Adipocyte (in vitro differentiated cells): ENCODE data around the gene LSS.
"Not testable (repeated sequence)": the region's sequence is repeated elsewhere in the genome, so short reads cannot be mapped to it uniquely, and the experiment has no call there.

Experiments
- DNase-seq: peaks from one replicate; pipeline ENCODE4 v3.0.0-alpha.2; 2015; ENCODE audit warnings: low read depth
- H3K27me3 ChIP-seq: replicated peaks from 2 replicates; pipeline ENCODE4 v1.7.0; 2013; ENCODE audit warnings: mild to moderate bottlenecking, low read length, moderate library complexity; ENCODE audit not compliant: control insufficient read depth, insufficient read depth
- H3K36me3 ChIP-seq: 2 replicates; pipeline ENCODE4 v1.7.0; 2013; ENCODE audit warnings: low read length, mild to moderate bottlenecking, moderate library complexity; ENCODE audit not compliant: control insufficient read depth, insufficient read depth, severe bottlenecking
- H3K4me1 ChIP-seq: 2 replicates; pipeline ENCODE4 v1.7.0; 2013; ENCODE audit warnings: mild to moderate bottlenecking, low read length, moderate library complexity; ENCODE audit not compliant: control insufficient read depth, insufficient read depth
- H3K4me3 ChIP-seq: 2 replicates; pipeline ENCODE4 v1.7.0; 2013; ENCODE audit warnings: mild to moderate bottlenecking, low read length, moderate library complexity
- H3K9ac ChIP-seq: 2 replicates; pipeline ENCODE4 v1.7.0; 2013; ENCODE audit warnings: mild to moderate bottlenecking, low read length, moderate library complexity
- H3K9me3 ChIP-seq: 2 replicates; pipeline ENCODE4 v1.7.0; 2013; ENCODE audit warnings: mild to moderate bottlenecking, low read length, moderate library complexity; ENCODE audit not compliant: control insufficient read depth

The LSS gene

GRCh38 chr21:46245213-46245915 is 16.8 kb upstream of the LSS start:
- H3K36me3 ChIP-seq: peaks cover 96% of the 10 kb centered on the region
- no peaks in the 10 kb centered on the region for H3K9me3 ChIP-seq
- H3K27me3 ChIP-seq: no peaks in the 10 kb centered on the region
- H3K4me3 ChIP-seq: no peak overlapping the region
- no peak overlapping the region for H3K9ac ChIP-seq
- no peaks in the 10 kb centered on the region for H3K4me1 ChIP-seq
- no peak for DNase-seq

GRCh38 chr21:46244602-46245001 is 16.0 kb upstream of the LSS start:
- Histone ChIP-seq H3K4me3 (no peak overlapping the region), H3K9me3 (no peaks in the 10 kb centered on the region), H3K27me3 (no peaks in the 10 kb centered on the region), H3K4me1 (no peaks in the 10 kb centered on the region), H3K36me3 (peaks cover 96% of the 10 kb centered on the region), H3K9ac (no peak overlapping the region)
- DNase-seq: no peak

- Histone ChIP-seq H3K4me3 (no peak overlapping the region), H3K4me1 (no peaks in the 10 kb centered on the region), H3K27me3 (no peaks in the 10 kb centered on the region), H3K9me3 (no peaks in the 10 kb centered on the region), H3K36me3 (peaks cover 98% of the 10 kb centered on the region), H3K9ac (no peak overlapping the region)
- DNase-seq: no peak
Measured at GRCh38 chr21:46243960-46244361, 15.4 kb upstream of the LSS start.

GRCh38 chr21:46243325-46243724 is 14.8 kb upstream of the LSS start:
- H3K4me3 ChIP-seq: no peak overlapping the region
- no peak for DNase-seq
- no peaks in the 10 kb centered on the region for H3K27me3 ChIP-seq
- H3K4me1 ChIP-seq: no peaks in the 10 kb centered on the region
- H3K9me3 ChIP-seq: no peaks in the 10 kb centered on the region
- peaks cover 98% of the 10 kb centered on the region for H3K36me3 ChIP-seq
- H3K9ac ChIP-seq: no peak overlapping the region

- not testable (repeated sequence) for H3K9ac ChIP-seq, DNase-seq, H3K27me3 ChIP-seq, H3K4me1 ChIP-seq, H3K9me3 ChIP-seq, H3K4me3 ChIP-seq
- peaks cover 95% of the 10 kb centered on the region for H3K36me3 ChIP-seq
Measured at GRCh38 chr21:46241577-46241976, 13.0 kb upstream of the LSS start.

GRCh38 chr21:46239817-46240325 is 11.3 kb upstream of the LSS start:
- Histone ChIP-seq H3K4me1 (no peaks in the 10 kb centered on the region), H3K4me3 (no peak overlapping the region), H3K27me3 (no peaks in the 10 kb centered on the region), H3K9ac (no peak overlapping the region), H3K36me3 (peaks cover 95% of the 10 kb centered on the region), H3K9me3 (no peaks in the 10 kb centered on the region)
- no peak for DNase-seq

- DNase-seq: no peak
- H3K27me3 ChIP-seq: no peaks in the 10 kb centered on the region
- peaks cover 94% of the 10 kb centered on the region for H3K36me3 ChIP-seq
- H3K4me1 ChIP-seq: no peaks in the 10 kb centered on the region
- no peak overlapping the region for H3K4me3 ChIP-seq
- no peak overlapping the region for H3K9ac ChIP-seq
- H3K9me3 ChIP-seq: no peaks in the 10 kb centered on the region
Measured at GRCh38 chr21:46237474-46237873, 8.9 kb upstream of the LSS start.

GRCh38 chr21:46234436-46234950 is 5.9 kb upstream of the LSS start:
- peaks cover 64% of the 10 kb centered on the region for H3K36me3 ChIP-seq
- no peaks in the 10 kb centered on the region for H3K27me3 ChIP-seq
- H3K9me3 ChIP-seq: no peaks in the 10 kb centered on the region
- DNase-seq: no peak
- no peaks in the 10 kb centered on the region for H3K4me1 ChIP-seq
- H3K4me3 ChIP-seq: no peak overlapping the region
- H3K9ac ChIP-seq: no peak overlapping the region

GRCh38 chr21:46229923-46230260 is 1.3 kb upstream of the LSS start:
- peak overlapping the region; percentile 74 for H3K4me3 ChIP-seq
- no peaks in the 10 kb centered on the region for H3K27me3 ChIP-seq
- peaks cover 23% of the 10 kb centered on the region for H3K36me3 ChIP-seq
- no peaks in the 10 kb centered on the region for H3K9me3 ChIP-seq
- peak overlapping the region; percentile 68 for H3K9ac ChIP-seq
- DNase-seq: no peak
- peaks cover 22% of the 10 kb centered on the region for H3K4me1 ChIP-seq

- H3K4me3 ChIP-seq: peak overlapping the region; percentile 74
- no peak for DNase-seq
- peaks cover 19% of the 10 kb centered on the region for H3K36me3 ChIP-seq
- no peaks in the 10 kb centered on the region for H3K27me3 ChIP-seq
- peaks cover 22% of the 10 kb centered on the region for H3K4me1 ChIP-seq
- H3K9me3 ChIP-seq: no peaks in the 10 kb centered on the region
- peak overlapping the region; percentile 68 for H3K9ac ChIP-seq
Measured at GRCh38 chr21:46229133-46229922, 754 bp upstream of the LSS start.

GRCh38 chr21:46227811-46228344 is 696 bp downstream of the LSS start:
- Histone ChIP-seq H3K4me3 (peak overlapping the region; percentile 97), H3K4me1 (peaks cover 22% of the 10 kb centered on the region), H3K27me3 (no peaks in the 10 kb centered on the region), H3K9me3 (no peaks in the 10 kb centered on the region), H3K36me3 (peaks cover 10% of the 10 kb centered on the region), H3K9ac (peak overlapping the region; percentile 97)
- DNase-seq: peak; percentile 48
